Glomerular endothelial cell (primary cell): ENCODE data around the gene CXXC4. TPM values are rescaled to one million over a fixed set of nuclear protein-coding genes. Genes with fewer than 3 reads are reported as not detected.

Experiments used
- DNase-seq: peaks from one replicate; pipeline ENCODE4 v3.0.0-alpha.2; 2011; ENCODE audit warnings: low read depth, low spot score; ENCODE audit errors: extremely low read depth
- total RNA-seq: library from RNA; depleted of rRNA; stranded (reverse); fragments of >200 nt; gene quantifications from 2 replicates; pipeline ENCODE4 v1.2.3, GENCODE V29; 2015

CXXC4 gene
- 0.05 and 0.06 TPM in 2 replicates for total RNA-seq

- no peak for DNase-seq
Observed at GRCh38 chr4:104494822-104495559, at the start of gene CXXC4. CXXC4 (minus strand) TSS chr4:104494894; CDS start chr4:104491802, 3,092 bp downstream.

GRCh38 chr4:104533156-104533555, 38.5 kb upstream of the CXXC4 start:
- DNase-seq = no peak

GRCh38 chr4:104532677-104533076, 38.0 kb upstream of the CXXC4 start:
- no peak for DNase-seq

DNA sequence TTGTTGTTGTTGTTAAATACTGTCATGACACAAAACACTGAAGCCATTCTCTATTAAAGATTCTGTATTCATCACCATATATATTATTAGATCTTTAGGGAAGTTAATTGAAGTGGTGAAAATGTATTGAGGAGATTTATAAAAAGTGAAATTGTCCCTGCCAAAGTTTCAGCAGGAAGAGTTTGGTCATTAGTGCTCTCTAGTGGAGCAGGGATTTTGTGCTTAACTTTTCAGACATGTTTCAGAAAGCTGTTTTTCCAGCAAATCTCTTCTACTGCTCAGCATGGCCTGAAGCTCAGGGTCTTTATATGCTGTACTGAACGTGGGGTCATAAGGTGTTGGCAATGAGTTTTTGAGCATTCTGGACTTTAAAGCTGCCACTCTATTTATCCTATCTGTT, 36.7 kb upstream of the CXXC4 start:
- no peak for DNase-seq

- no peak for DNase-seq
Observed at GRCh38 chr4:104530426-104530825, 35.7 kb upstream of the CXXC4 start.

DNA sequence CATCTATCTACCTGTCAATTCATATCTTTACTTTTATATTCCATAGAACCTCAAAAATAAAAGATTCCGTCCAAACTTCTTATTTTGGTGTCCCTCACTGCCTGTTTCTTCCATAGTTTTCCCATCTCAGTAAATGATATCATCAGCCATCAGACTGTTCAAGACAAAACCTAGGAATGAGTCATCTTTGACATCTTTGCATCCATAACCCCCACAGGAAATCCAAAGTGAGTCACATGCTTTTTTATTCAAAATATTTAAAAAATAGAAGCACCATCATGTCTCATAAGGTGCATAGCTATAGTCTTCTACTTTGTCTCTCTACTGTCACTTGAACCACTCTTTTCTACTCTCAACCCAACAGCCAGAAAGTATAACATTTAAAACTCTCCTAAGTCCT, 29.9 kb upstream of the CXXC4 start:
- DNase-seq = no peak

GRCh38 chr4:104524026-104524425, 29.3 kb upstream of the CXXC4 start:
- DNase-seq = no peak

GRCh38 chr4:104519588-104519987, 24.9 kb upstream of the CXXC4 start:
- no peak for DNase-seq

- no peak for DNase-seq
Observed at GRCh38 chr4:104516884-104517283, 22.2 kb upstream of the CXXC4 start.

DNA sequence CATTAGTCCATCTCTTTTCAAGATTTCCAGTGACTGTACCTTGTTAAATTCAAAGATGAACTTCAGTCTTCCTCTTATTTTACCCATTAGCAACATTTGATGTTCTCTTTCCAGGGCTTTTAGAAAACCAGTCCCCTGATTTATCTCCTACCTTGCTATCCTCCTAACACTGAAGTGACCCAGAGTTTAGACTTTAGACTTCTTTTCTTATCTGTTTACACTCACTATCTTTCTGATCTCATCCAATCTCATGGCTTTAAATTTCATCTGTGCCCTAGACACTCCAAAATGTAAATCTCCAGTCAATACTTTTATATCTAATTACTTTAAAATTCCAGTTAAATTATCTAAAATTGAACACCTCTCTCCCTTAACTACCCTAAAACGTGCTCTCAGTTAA, 13.5 kb upstream of the CXXC4 start:
- no peak for DNase-seq

- no peak for DNase-seq
Observed at GRCh38 chr4:104507112-104507511, 12.4 kb upstream of the CXXC4 start.

DNA sequence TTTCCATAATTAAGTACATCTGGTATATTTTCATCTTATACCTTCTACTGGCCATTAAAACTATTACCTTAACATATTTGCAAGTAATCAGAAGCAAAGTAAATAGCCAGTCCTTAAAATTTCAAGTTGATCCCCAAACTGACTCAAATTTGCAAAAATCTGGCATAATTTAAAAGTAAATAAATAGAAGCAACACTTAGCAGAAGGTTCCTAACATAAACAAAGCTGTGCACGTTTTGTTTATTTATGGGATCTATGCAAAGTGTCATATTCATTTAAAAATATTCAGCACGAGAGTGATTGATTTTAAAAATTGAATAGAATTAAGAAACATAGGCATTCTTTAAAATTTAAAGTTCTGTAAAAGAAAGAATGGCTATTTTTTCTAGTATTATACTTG, 9.8 kb upstream of the CXXC4 start:
- no peak for DNase-seq

GRCh38 chr4:104502471-104502870, 7.8 kb upstream of the CXXC4 start:
- DNase-seq = no peak

- DNase-seq = no peak
Observed at GRCh38 chr4:104501290-104501689, 6.6 kb upstream of the CXXC4 start.

DNA sequence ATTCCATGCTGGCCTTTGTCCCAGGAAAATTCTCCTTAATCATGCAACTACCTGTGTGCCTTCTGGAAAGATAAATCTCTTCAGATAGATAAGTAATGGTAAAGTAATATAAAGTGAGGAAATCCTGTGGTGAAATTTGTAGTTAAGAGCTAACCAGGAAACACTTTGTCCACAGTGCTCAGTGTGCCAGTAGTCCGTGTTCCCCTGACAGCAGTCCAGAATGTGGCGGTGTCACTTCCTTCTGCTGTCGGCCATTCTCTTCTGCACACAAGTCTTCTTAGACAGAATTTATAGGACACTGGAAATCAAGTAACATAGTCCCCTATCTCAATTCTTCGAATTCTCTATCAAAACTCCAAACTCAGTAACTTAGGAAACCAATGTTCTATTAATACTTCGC, 5.7 kb upstream of the CXXC4 start:
- no peak for DNase-seq

GRCh38 chr4:104494185-104494584, 509 bp downstream of the CXXC4 start:
- DNase-seq = no peak

DNA sequence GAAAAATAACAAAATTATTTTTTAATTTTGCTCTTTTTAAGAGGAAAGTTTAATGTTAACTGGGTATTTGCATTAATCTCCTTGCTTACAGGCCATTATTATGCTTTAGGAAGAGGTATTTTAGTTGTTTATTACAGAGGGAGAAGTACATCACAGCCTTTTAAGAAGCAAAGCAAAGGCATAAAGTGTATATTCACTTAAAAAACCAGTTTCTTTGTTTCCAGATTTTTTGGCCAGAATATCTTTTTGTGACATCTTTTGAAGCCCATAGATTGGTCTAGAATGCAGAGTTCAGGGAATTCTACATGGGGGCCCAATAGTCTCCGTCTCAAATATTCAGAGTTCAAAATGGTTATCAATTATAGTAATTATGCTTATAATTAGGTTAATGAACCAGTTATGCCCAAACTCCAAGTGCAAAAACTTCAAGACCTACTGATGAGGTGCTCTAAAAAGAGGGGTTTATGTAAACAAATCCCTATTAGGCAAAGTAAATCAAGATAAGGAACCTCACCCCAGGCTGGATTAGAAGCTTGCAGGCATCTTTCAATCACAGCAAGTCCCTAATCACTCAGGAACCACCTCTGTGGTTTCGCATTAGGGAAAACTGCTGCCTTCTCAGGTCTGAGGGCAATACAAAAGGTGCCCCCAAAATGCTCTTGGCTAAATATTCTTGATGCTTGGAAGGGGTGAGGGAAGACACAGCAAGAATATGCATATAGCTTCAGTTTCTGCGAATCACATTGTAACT, 1.4 kb downstream of the CXXC4 start:
- no peak for DNase-seq

DNA sequence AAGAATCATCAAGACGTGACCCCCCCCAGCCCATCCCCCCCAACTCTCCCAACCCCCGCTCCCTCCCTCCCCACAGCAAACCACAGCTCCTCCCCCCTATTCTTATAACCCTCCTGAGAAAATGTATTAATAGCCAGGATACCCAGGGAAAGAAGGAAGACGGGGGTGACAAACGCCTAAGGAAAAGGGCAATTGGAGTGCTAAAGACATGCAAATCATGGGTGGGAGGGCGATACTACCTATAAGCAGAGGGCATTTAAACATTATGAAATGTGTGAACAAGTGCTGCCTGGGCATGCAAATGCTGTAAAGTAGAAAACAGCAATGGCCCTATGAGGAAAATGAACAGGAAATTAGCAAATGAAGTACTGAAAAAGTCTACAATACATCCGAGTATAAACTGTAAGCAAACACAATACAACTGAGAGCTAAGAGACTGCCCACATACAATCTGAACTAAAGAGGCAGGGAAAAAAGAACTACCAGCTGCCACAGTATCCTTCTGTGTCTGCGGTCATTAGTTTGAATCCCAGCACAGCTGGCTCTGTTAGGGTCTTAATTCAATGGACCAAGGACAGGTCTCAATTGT, 2.4 kb downstream of the CXXC4 start:
- no peak for DNase-seq

DNA sequence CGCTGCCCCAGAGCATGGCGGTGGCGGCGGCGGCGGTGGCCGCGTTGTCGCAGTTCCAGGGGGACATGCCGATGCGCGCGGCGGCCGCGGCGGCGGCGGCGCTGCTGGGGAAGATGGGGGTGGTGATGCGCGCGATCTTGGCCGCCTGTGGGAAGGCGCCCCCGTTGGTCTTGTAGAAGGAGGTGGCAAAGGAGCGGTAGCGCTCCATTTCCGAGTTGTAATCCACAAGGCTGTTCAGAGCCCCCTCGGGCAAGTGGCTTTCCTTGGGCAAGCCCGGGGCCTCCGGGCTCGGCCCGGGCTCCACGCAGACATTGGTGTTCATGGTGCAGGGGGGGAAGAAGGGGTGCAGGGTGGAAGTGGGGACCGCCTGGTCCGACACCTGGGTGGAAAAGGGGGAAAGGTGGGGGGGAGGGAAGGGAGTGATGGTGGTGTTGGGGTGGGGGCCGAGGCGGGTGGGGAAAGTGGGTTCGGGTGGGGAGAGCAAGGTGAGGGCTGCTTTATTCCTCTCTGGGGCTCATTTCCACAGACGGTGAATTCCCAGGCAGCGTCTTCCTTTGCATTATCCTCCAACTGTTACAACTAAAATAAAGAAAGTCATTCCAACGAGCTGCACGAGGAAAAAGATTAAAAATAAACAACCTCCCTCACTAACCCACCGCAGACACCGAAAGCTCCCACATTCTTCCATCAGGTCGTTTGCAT, 3.1 kb downstream of the CXXC4 start:
- no peak for DNase-seq

- no peak for DNase-seq
Observed at GRCh38 chr4:104490770-104491480, 3.8 kb downstream of the CXXC4 start.
